ENCODE measurements around the gene PFKFB3. TPM values are rescaled to one million over a fixed set of nuclear protein-coding genes. Genes with fewer than 3 reads are reported as not detected.

The PFKFB3 gene
- total and polyA plus RNA-seq, 2 of the 4 experiments (the other 2 are of a cell fraction), result 34.1 to 45.5 TPM

GRCh38 chr10:6185039-6185716 lies 17.6 kb upstream of the PFKFB3 start:
- H3K4me1 ChIP-seq (ENCODE audit: control insufficient read depth, insufficient read depth, low read length), result no peaks in the 10 kb centered on the region

More at GRCh38 chr10:6185039-6185716, 17.6 kb upstream of the PFKFB3 start:
- intact Hi-C loops (cut with micrococcal nuclease) (no loop called here), in situ Hi-C loops (cut with MboI; ENCODE audit: low sequenced_read_pairs) (no loop called here), dilution Hi-C loops (cut with HindIII; ENCODE audit: low sequenced_read_pairs, unreplicated experiment) (no loop called here)
- no peak overlapping the region for H4K5ac ChIP-seq (ENCODE audit: low read depth, low read length)
- H3K56ac ChIP-seq (ENCODE audit: extremely low read depth, insufficient read depth, low read length), result no peak overlapping the region
- H4K8ac ChIP-seq (ENCODE audit: low read depth in 2 of 2, low read length in 2 of 2), result no peak overlapping the region
- no peak overlapping the region for H3K4me3 ChIP-seq (ENCODE audit: insufficient read depth, low read depth, low read length)
- TF ChIP-seq RAD21 (IDR thresholded peaks at IDR 0.05; ENCODE audit: low read length), result no peak
- TF ChIP-seq MAZ (IDR thresholded peaks at IDR 0.05; ENCODE audit: borderline replicate concordance, low read depth, low read length), result no peak
- TF ChIP-seq BHLHE40 (IDR thresholded peaks at IDR 0.05; ENCODE audit: low read depth, low read length), result no peak
- no peak for TF ChIP-seq FOS (IDR thresholded peaks at IDR 0.05; ENCODE audit: low read depth, low read length)
- TF ChIP-seq CHD1 (IDR thresholded peaks at IDR 0.05; ENCODE audit: low read depth, low read length), result no peak
- no peak for TF ChIP-seq RFX5 (IDR thresholded peaks at IDR 0.05; ENCODE audit: low read depth, low read length)
- TF ChIP-seq RCOR1 (IDR thresholded peaks at IDR 0.05; ENCODE audit: insufficient replicate concordance, low read length), result no peak
- no peak for TF ChIP-seq MAFK (IDR thresholded peaks at IDR 0.05; ENCODE audit: low read depth, low read length)
- TF ChIP-seq CEBPB (IDR thresholded peaks at IDR 0.05; ENCODE audit: low read depth, low read length), result no peak
- no peak for TF ChIP-seq SMC3 (IDR thresholded peaks at IDR 0.05; ENCODE audit: low read depth, low read length)
- TF ChIP-seq MXI1 (IDR thresholded peaks at IDR 0.05; ENCODE audit: borderline replicate concordance, low read depth, low read length), result no peak
- TF ChIP-seq, protein P1, sequence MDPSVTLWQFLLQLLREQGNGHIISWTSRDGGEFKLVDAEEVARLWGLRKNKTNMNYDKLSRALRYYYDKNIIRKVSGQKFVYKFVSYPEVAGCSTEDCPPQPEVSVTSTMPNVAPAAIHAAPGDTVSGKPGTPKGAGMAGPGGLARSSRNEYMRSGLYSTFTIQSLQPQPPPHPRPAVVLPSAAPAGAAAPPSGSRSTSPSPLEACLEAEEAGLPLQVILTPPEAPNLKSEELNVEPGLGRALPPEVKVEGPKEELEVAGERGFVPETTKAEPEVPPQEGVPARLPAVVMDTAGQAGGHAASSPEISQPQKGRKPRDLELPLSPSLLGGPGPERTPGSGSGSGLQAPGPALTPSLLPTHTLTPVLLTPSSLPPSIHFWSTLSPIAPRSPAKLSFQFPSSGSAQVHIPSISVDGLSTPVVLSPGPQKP (IDR thresholded peaks at IDR 0.05; ENCODE audit: borderline replicate concordance, low read depth, low read length), result no peak
- TF ChIP-seq, protein P2, sequence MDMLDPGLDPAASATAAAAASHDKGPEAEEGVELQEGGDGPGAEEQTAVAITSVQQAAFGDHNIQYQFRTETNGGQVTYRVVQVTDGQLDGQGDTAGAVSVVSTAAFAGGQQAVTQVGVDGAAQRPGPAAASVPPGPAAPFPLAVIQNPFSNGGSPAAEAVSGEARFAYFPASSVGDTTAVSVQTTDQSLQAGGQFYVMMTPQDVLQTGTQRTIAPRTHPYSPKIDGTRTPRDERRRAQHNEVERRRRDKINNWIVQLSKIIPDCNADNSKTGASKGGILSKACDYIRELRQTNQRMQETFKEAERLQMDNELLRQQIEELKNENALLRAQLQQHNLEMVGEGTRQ (IDR thresholded peaks at IDR 0.05; ENCODE audit: low read depth, low read length), result no peak
- TF ChIP-seq POLR2A (IDR thresholded peaks at IDR 0.05; ENCODE audit: low read depth, low read length), result no peak
- H2AK5ac ChIP-seq (ENCODE audit: low read depth, low read length), result peak overlapping the region; percentile 58
- H3K14ac ChIP-seq (replicated peaks; ENCODE audit: low read depth, low read length), result no peak overlapping the region
- H3K27ac ChIP-seq (ENCODE audit: insufficient read depth, low read length), result no peak overlapping the region
- H2BK20ac ChIP-seq (ENCODE audit: low read depth, low read length), result no peak overlapping the region
- H3K4ac ChIP-seq (ENCODE audit: low read depth, low read length), result no peak overlapping the region; the same call in 1 of the 2 replicates
- no peaks in the 10 kb centered on the region for H3K36me3 ChIP-seq (ENCODE audit: control insufficient read depth, insufficient read depth, low read length)
- no peak overlapping the region for H2BK5ac ChIP-seq (ENCODE audit: low read depth, low read length, poor library complexity, severe bottlenecking)
- no peak overlapping the region for H4K91ac ChIP-seq (ENCODE audit: insufficient read depth, low read depth, low read length)
- peaks cover 33 to 68% of the 10 kb centered on the region in 2 experiments for H3K79me1 ChIP-seq (ENCODE audit: low read depth in 1 of 2, low read length in 2 of 2)
- ATAC-seq (ENCODE audit: low read depth) (no peak), DNase-seq (no peak)
- H2AK9ac ChIP-seq (replicated peaks; ENCODE audit: low read depth, low read length, poor library complexity), result no peak overlapping the region
- no peak overlapping the region for H2AFZ ChIP-seq (replicated peaks; ENCODE audit: low read length, poor library complexity)
- H3K9me1 ChIP-seq (ENCODE audit: insufficient read depth, low read length), result peaks cover 2% of the 10 kb centered on the region; the same call in 1 of the 2 replicates
- WGBS, 2 experiments (ENCODE audit: extremely low coverage in 2 of 2, insufficient read length in 1 of 2), result 40% methylated on average over 2 of the region's 18 CpGs; no CpG with 5 or more reads in 1 of the 2 experiments
- H3K9ac ChIP-seq (ENCODE audit: low read depth, low read length), result no peak overlapping the region
- no peaks in the 10 kb centered on the region for H3K27me3 ChIP-seq (ENCODE audit: control insufficient read depth, insufficient read depth, low read length)
- no peak overlapping the region for H2BK15ac ChIP-seq (ENCODE audit: low read depth, low read length)
- H2BK120ac ChIP-seq (ENCODE audit: low read depth, low read length), result no peak overlapping the region
- CTCF ChIA-PET, result no interaction called here
- no peaks in the 10 kb centered on the region for H3K9me3 ChIP-seq (ENCODE audit: control insufficient read depth, insufficient read depth, low read length)
- H3K4me2 ChIP-seq (ENCODE audit: low read depth, low read length), result no peak overlapping the region
- BruUV-seq (replicated peaks), result no TSS peak
- no peak overlapping the region for H3K23ac ChIP-seq (ENCODE audit: low read depth, low read length)
- H4K20me1 ChIP-seq (ENCODE audit: insufficient read depth, low read length), result peaks cover 21% of the 10 kb centered on the region
- H3K18ac ChIP-seq (ENCODE audit: low read depth, low read length), result no peak overlapping the region
- POLR2A ChIA-PET (ENCODE audit: unreplicated experiment), result no interaction called here
